Testis (tissue), 3 donors: ENCODE results near the gene GNAI1. TPM values are rescaled to one million over a fixed set of nuclear protein-coding genes. Genes with fewer than 3 reads are reported as not detected.

Source experiments
- DNase-seq: peaks from one replicate; pipeline ENCODE4 v3.0.0-alpha.2; 2019
- H3K27ac ChIP-seq, 2 donors: fragments of 200-600 bp; sonication (generic); one replicate each; pipeline ENCODE4 v1.5.1; 2019
- H3K27me3 ChIP-seq: fragments of 200-600 bp; sonication (generic); one replicate; pipeline ENCODE4 v1.5.1; 2019
- H3K36me3 ChIP-seq: fragments of 200-600 bp; sonication (generic); one replicate; pipeline ENCODE4 v1.5.1; 2017; ENCODE audit warnings: low read depth; ENCODE audit errors: missing control alignments
- H3K4me1 ChIP-seq: fragments of 200-600 bp; sonication (generic); one replicate; pipeline ENCODE4 v1.5.1; 2019
- H3K4me3 ChIP-seq, 2 donors: fragments of 200-600 bp; sonication (generic); one replicate each; pipeline ENCODE4 v1.5.1; 2017 to 2019
- H3K9me3 ChIP-seq: fragments of 200-600 bp; sonication (generic); one replicate; pipeline ENCODE4 v1.5.1; 2017
- POLR2A ChIP-seq: fragments of 450-650 bp; IDR thresholded peaks from one replicate; pipeline ENCODE4 v1.6.1; 2017; ENCODE audit warnings: antibody characterized with exemption, mild to moderate bottlenecking, moderate library complexity
- WGBS, 2 donors: methylation state at CpG; one replicate each; pipeline ENCODE4 v1.1.5; 2018; 5-methylcytosine and 5-hydroxymethylcytosine counted together
- intact Hi-C: fragments of 100-400 bp; cut with DNase I; formaldehyde crosslinking; loops from one replicate; pipeline ENCODE4 v1.15.1; 2023; ENCODE audit warnings: low total_unique reads
- polyA plus RNA-seq: library from polyadenylated mRNA; stranded (reverse); fragments of 350-450 nt; fragmentation: Illumina TruSeq; extraction: RNeasy Lipid Tissue Mini Kit (QIAGEN cat#74804); gene quantifications from one replicate; pipeline ENCODE4 v1.2.3, GENCODE V29; 2014; ENCODE audit warnings: low read depth, low replicate concordance; ENCODE audit not compliant: insufficient read depth
- total RNA-seq, 2 donors: library from RNA; depleted of rRNA; stranded (reverse); fragments of >200 nt; gene quantifications; one replicate each; pipeline ENCODE4 v1.2.3, GENCODE V29; 2016
- TF ChIP-seq, protein P1 (sequence below), 3 experiments: fragments of 450-650 bp in 2 of 3; fragments of 200-600 bp in 1 of 3; sonication (generic) in 1 of 3; IDR thresholded peaks; one replicate each; pipeline ENCODE4 v1.5.1; 2016 to 2019; ENCODE audit warnings: antibody characterized with exemption in 3 of 3, mild to moderate bottlenecking in 2 of 3, moderate library complexity in 1 of 3

Gene GNAI1
- total and polyA plus RNA-seq, 3 donors from 2014 or later: 46.9 to 61.6 (median 59.0) TPM

- Histone ChIP-seq H3K36me3 (no peaks in the 10 kb centered on the region), H3K4me1 (no peaks in the 10 kb centered on the region), H3K4me3 (no peak overlapping the region), H3K27ac (no peak overlapping the region), H3K27me3 (no peaks in the 10 kb centered on the region), H3K9me3 (no peaks in the 10 kb centered on the region)
- WGBS, 2 donors: 84 to 88% methylated on average over 3 of the region's 3 CpGs
- intact Hi-C loops: no loop called here
- DNase-seq: no peak
- TF ChIP-seq POLR2A: no peak
- TF ChIP-seq, protein P1, sequence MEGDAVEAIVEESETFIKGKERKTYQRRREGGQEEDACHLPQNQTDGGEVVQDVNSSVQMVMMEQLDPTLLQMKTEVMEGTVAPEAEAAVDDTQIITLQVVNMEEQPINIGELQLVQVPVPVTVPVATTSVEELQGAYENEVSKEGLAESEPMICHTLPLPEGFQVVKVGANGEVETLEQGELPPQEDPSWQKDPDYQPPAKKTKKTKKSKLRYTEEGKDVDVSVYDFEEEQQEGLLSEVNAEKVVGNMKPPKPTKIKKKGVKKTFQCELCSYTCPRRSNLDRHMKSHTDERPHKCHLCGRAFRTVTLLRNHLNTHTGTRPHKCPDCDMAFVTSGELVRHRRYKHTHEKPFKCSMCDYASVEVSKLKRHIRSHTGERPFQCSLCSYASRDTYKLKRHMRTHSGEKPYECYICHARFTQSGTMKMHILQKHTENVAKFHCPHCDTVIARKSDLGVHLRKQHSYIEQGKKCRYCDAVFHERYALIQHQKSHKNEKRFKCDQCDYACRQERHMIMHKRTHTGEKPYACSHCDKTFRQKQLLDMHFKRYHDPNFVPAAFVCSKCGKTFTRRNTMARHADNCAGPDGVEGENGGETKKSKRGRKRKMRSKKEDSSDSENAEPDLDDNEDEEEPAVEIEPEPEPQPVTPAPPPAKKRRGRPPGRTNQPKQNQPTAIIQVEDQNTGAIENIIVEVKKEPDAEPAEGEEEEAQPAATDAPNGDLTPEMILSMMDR (IDR thresholded peaks at IDR 0.05): no peak
Observed at GRCh38 chr7:80257756-80258155, 123.1 kb downstream of the GNAI1 start.

DNA sequence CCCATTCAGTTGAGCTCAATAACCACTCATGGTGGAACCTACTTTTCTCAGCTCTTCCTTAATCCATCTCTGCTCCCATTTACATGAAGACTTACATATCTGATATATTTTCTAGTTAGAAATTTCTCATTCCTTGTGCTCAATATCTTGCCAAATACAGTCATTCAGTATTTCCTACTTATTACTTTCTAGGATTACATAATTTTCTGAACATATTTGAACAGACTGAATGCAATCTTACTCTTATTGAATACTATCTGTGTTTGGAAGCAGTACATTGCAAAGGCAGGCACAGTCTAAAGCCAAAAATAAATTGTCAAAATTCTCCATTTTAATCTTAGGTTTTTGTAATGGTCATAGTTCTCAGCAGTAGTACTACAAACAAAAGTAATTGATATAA, 126.0 kb downstream of the GNAI1 start:
- Histone ChIP-seq H3K27ac (no peak overlapping the region), H3K4me1 (no peaks in the 10 kb centered on the region), H3K27me3 (no peaks in the 10 kb centered on the region), H3K9me3 (no peaks in the 10 kb centered on the region), H3K36me3 (no peaks in the 10 kb centered on the region), H3K4me3 (no peak overlapping the region)
- TF ChIP-seq, protein P1 (IDR thresholded peaks at IDR 0.05): no peak
- no peak for DNase-seq
- intact Hi-C loops: no loop called here

DNA sequence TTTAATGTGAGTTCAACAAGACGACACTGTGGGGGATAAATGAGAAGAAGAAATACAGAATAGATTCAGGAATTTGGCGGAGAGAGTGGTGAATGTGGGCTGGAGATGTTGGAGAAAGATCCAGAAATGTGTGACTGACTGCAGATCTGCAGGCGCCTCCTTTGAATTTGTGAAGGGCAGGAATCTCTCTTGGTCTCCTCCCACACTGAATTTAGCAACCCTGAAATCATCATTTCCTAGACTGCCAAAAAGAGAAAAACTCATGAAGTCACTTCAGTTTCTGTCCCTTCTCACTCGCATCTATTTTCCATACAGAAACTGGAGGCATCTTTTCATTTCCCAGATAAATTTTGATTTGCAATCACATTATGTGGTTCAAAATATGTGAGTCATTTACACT, 128.7 kb downstream of the GNAI1 start:
- TF ChIP-seq, protein P1 (IDR thresholded peaks at IDR 0.05): no peak
- no peak for TF ChIP-seq POLR2A
- Histone ChIP-seq H3K27me3 (no peaks in the 10 kb centered on the region), H3K36me3 (no peaks in the 10 kb centered on the region), H3K9me3 (no peaks in the 10 kb centered on the region), H3K4me1 (no peaks in the 10 kb centered on the region), H3K4me3 (no peak overlapping the region), H3K27ac (no peak overlapping the region)
- intact Hi-C loops: no loop called here
- WGBS, 2 donors: 56 to 65% methylated on average over 4 of the region's 4 CpGs
- DNase-seq: no peak

- Histone ChIP-seq H3K27me3 (no peaks in the 10 kb centered on the region), H3K4me1 (no peaks in the 10 kb centered on the region), H3K27ac (no peak overlapping the region), H3K4me3 (no peak overlapping the region), H3K36me3 (no peaks in the 10 kb centered on the region), H3K9me3 (no peaks in the 10 kb centered on the region)
- no peak for DNase-seq
- no peak for TF ChIP-seq POLR2A
- TF ChIP-seq, protein P1 (IDR thresholded peaks at IDR 0.05): no peak
- 55 to 64% methylated on average over 2 of the region's 2 CpGs for WGBS, 2 donors
- intact Hi-C loops: no loop called here
Observed at GRCh38 chr7:80263821-80264220, 129.2 kb downstream of the GNAI1 start.

GRCh38 chr7:80264769-80265495, 130.3 kb downstream of the GNAI1 start:
- Histone ChIP-seq H3K36me3 (no peaks in the 10 kb centered on the region), H3K9me3 (no peaks in the 10 kb centered on the region), H3K4me3 (no peak overlapping the region), H3K4me1 (no peaks in the 10 kb centered on the region), H3K27me3 (no peaks in the 10 kb centered on the region), H3K27ac (no peak overlapping the region)
- TF ChIP-seq, protein P1 (IDR thresholded peaks at IDR 0.05): no peak
- 65 to 71% methylated on average over 6 of the region's 6 CpGs for WGBS, 2 donors
- DNase-seq: no peak
- intact Hi-C loops: no loop called here
